NOMO-1 treated with dmso at 0.1 percent for 144 hours (cell line): ENCODE measurements around the gene CEP135.

Source experiments
- DNase-seq: peaks from one replicate; lab custom pipeline; 2025; ENCODE audit not compliant: unreplicated experiment; lab: John Stamatoyannopoulos, UW

CEP135 gene

DNA sequence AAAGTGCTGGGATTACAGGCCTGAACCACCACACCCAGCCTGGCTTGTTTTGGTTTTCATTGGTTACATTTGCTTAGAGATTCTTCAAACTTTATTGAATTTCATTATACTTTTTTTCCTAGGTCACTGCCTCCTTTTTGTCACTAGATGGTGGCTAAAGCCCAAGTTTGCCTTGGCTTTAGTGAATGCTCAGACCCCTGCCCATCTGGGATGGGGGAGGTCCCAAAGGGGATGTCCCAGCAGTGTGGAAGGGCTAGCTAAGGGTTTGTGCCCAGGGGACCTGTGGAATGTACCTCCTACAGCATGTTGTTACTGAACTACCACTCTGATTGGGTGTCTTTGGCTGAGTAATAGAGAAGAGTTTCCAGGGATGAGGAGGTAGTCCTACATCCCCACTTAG lies 58.4 kb downstream of the CEP135 start:
- DNase-seq, result no peak

DNA sequence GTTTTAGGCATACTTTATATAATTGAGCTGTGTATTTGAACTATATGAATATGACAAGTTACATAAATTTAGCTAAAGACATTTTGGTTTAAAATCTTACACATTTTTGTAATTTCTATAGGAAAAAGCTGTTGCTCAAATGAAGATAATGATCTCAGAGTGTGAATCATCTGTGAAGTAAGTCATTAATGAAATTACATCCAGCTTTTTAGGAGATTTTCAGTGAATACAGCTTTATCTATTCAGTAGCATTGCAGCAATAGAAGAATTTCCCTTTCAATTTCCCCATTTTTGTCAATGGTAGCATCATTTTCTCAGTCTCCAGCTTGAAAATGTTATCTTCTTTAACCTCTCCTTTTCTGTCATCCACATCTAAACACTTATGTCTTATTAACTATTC lies 59.5 kb downstream of the CEP135 start:
- no peak for DNase-seq

DNA sequence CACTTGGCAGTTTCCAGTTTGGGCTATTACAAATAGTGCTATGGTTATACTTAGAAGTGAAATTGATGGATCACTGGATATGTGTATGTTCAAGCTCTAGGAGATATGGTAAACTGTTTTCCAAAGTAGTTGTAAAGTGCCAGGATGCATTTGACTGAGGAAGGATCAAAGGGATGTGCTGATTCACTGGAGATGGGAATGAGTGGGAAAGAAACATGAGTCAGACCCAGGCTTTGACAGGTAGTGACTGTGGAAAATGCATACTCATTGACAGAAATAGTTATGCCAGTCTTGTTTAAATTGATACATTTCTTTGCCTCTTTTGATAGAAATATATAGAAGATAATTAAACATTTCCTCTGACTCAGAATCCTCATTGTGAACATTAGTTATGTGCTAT lies 77.9 kb downstream of the CEP135 start:
- DNase-seq, result no peak

DNA sequence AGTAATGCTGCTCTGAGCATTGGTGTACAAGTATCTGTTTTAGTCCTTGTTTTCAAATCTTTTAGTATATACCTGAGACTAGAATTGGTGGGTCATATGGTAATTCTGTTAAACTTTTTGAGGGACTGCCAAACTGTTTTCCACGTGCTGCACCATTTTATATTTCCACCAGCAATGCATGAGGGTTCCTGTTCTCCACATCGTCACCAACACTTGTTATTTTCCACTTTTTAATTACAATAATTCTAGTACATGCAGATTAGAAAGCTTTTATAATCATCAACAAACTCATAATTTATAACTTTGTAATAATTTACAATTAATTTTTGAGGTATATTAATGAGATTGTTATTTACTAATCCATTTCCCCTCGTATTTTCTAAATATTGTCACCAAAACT lies 79.4 kb downstream of the CEP135 start:
- DNase-seq, result no peak

DNA sequence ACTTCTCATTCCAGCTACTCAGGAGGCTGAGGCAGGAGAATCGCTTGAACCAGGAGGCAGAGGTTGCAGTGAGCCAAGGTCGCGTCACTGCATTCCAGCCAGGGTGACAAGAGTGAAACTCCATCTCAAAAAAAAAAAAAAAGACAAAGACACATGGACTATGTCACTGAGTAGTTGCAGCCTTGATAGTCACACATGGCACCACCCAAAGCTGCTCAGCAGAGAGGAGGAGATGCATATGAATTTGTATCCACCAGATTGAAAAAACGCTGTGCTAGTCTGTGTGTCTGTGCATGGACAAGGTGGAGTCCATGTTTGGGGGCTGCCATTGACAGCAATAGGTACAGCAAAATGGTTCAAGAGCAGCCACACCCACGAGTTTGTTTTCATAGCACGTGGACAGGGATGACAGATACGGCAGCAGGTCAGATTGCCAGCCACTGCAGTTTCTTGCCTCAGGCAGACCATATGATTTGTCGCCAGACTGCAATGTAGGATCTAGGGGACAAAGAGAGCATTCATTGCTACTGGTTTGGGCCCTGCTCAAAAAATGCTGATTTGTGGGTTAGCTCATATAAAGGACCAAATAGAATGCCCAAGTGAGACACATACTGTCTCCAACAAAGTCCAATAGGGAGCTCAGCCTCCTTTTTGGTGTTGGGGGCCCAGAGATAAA lies 89.9 kb downstream of the CEP135 start:
- no peak for DNase-seq

DNA sequence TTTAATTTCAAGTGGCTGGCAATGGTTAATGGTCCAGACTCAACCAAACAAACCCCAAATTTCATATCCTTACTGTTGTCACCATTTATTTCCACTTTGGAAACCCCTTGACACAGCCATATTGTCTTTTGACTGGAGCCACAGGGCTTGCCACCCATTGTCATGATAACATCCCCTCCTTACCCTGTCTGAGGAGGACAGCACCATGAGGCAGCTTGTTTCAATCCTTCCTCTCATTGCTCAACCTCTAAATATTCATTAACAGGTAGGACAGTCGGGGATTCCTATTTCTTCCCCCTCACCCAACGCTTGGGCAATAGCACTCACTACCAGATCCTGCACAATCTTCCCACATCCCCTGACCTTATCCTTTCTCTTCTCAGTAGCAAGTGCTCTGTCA lies 92.1 kb downstream of the CEP135 start:
- no peak for DNase-seq

DNA sequence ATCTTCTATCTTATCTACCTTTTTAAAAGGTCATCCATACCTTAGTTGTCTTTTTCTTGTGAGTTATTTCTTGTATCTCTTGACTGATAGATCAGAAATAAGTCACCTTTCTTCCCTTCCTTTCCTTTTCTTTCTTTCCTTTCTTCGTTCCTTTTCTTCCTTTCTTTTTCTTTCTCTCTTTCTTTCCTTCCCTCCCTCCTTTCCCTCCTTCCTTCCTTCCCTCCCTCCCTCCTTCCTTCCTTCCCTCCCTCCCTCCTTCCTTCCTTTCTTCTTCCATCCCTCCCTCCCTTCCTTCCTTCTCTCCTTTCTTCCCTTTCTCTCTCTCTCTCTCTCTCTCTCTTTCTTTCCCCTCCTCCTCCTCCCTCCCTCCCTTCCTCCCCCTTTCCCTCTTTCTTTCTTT lies 93.5 kb downstream of the CEP135 start:
- no peak for DNase-seq

DNA sequence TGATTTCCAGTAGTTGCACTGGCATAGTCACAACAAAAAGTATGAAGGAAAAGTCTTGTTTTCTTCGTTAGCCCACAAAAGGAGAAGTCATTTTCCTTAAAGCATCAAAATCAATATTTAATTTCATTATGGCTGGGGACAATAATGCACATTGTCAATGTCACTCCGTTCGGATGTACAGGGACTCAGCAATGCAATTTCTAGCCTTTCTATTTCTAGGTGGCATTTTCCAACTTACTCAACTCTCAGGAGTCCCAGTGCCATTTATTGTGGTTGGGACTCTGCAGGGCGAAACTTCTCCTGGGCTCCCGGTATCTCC lies 99.6 kb downstream of the CEP135 start:
- DNase-seq, result no peak

DNA sequence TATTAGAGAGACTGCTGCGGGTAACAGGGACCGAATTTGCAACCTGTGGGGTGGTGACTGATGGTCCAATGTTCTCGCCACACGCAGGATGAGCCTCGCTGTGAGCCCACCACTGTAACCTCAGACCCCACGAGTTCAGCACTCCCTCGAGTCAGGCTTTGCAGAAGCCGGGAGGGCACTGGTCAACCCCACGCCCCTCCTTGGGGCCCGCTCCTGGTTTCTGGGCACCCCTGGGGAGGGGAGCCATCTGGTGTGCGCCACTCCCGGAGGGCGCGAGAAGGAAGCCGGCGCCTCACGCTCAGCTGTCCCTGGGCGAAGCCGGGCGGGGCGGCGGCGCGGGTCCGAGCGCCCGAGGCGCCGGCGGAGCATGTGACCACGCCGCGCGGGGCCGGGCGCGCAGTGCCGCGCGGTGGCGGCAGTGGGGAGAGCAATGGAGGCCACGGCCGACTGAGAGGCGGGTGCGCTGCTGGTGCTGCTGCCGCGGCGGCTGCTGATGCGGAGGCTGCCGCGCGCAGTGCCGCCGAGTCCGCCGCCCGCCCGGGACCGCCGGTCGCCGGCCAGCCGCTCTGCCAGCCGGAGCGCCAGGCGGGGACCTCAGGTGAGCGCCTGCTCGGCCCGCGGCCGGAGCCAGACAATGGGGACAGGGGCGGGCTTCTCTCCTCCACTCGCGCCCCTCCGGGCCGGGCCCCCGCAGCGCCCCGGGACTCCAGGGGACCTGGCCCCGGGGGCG lies 100.1 kb downstream of the CEP135 start:
- peak; percentile 42 for DNase-seq

DNA sequence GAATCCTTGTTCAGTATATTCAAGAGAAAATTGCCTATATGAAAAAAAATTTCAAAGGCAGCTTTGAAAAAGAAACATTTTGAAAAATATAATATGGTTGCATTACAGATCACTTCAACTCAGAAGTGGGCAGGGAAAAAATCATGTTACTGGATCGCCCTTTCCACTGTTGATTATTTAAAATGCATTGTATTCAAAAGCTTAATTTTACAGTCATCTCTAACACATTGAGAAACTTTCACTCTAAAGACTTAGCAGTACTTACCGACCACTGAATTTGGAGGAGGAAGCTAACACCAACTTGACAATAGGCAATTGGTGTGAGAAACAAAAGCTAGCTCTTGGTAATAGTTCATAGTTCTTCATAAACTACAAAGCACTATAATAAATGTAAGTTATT lies 101.9 kb downstream of the CEP135 start:
- no peak for DNase-seq

DNA sequence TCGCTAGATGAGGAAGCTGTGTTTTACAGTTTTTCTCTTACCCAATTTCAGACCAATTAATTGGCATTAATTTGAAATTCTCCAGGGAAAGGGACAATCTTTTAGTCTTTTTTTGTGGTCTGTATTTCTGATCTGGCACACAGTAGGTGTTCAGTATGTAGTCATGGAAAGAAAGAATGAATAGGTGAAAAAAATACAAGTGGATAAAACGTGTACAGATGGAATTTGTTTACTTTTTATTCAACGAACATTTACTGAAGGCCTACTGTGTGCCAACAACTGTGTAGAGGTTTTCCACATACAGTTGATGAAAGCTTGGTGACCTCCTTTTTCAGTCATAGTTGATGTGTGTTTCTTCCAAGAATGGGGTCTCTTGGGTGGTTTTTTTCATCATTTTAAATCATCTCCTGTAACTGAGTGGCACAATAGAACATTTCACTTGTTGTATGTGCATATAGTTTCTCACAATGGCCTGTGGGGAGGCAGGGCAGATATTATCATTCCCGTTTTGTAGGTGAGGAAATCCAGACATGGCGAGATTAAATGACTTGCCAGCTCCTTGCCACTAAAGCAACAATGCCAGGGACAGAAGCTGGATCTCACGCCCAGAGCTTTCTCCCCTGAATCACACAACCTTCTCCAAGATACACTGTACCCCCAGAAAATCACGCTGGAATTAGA lies 102.4 kb downstream of the CEP135 start:
- no peak for DNase-seq

DNA sequence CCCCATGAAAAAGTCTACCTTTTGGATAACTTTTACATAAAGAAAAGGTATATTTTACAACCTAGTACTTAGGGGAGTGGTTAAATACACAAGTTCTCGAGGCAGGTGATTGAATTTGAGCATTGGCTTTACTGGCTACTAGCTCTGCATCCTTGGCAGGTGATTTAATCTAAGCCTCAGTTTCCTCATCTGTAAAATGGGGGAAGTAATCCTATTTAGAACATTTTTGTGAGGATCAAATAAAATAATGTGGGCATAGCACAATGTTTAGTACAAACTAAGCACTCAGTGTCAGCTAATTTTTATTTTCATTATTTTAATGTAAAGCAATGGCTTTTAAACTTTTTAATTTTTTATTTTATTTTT lies 102.9 kb downstream of the CEP135 start:
- no peak for DNase-seq

DNA sequence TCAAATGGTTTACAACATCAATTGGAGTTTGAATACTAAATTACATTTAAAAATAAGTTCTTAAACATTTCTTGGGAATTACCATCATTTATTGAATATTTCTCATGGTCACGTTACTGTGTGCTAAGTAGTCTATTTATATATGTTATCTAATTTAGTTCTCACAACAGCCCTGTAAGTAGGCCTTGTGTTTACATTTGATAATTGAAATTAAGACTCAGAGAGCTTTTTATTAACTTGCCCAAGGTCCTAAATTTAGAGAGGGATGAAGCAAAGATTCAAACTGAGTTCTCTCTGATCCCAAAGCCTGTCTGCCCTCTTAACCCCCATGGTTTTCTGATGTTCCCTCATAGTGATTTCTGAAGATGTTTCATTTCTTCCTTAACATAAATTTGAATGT lies 103.7 kb downstream of the CEP135 start:
- DNase-seq, result no peak

DNA sequence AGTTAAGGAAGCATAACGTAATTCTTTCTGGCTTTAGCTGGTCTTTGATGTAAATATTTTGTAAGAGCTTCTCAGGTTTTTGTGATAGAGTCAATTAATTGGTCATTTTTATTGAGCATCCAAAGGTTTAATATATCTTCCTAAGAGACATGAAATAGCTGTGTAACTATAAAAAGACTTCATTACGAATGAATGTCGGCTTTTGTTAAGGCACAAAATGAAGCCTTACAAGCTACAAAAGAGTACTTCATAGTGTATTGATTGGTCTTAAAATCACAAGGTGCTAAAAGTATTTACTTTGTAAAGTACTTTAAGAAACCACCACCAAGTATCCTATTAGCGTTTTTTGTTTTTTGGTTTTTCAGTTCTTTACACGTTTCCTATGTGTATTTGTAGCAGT lies 104.2 kb downstream of the CEP135 start:
- no peak for DNase-seq

DNA sequence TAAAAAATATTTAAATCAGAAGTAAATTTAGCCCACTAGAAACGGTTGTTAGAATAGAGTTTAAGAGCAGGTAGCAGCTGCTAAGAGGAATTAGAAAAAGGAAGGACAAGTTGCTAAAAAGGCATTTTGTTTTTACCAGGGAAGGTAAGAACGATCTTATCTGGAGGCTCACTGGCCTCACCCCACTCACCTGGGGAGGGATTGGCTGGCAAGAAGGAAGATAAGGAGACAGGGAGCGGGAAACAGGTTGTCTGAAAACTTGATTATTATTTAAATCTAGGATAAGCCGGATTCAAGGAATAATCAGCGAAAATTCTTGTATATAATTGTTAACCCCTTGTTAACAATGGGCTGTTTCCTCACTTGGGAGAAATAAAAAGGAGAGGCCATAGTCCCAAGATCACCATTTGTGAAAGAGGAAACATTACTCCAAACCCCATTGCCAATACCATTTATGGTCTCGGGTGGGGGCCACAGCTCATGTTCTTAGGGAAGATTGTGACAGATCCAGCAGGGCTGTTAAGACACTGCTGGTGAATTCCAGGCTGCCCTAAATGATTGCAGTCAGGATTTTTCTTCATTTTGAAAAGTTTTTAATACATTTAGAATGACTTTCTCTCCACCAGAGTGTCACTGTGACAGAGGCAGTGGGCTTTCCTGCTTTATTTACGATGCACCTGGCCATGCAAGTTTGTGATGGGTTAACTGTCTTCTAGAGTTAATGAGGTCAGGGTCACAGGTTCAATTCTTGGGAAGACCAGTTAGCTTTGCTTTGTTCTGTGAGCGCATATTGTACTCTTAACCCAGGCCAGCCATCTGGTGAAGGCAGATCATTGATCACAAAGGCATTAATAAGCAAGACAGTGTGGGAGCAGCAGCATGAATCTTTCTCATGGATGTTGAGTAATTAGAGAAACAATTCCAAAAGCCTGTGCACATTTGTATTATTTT lies 106.6 kb downstream of the CEP135 start:
- DNase-seq, result no peak

DNA sequence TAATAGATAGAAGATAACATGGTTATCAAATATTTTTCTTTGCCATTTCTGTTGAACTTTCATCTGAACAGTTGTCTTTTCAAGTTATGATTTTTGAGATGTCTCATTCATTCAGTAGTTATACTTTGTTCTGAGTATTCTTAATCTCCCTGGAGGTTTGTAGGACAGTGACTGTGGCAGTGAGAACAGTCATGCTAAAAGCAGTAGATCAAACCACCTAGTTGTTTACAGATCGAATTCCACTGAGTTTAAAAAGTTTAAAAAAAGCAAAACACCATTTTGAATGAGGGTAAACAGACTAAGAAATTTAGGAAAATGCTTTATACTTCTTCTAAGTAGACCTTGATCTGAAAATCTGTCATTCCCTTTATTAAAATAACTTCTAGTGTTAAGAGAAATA lies 107.2 kb downstream of the CEP135 start:
- no peak for DNase-seq

DNA sequence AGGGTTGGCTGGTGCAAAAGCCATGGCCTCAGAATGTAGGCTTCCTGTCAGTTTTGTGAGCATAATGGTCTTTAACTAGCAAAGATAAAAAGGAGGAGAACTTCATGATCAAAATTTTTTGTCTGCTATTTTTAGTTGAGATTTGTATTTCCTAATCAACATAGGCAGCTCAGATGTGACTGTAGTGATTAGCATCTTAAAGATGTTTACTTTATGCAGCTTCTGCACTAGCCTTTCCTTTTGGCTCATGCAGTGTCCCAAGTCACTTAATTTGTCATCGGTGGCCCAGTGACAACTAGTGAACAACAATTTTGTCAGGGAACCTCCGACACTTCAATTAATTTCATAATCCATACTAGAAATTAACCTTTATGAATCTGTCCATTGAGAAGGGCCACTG lies 109.8 kb downstream of the CEP135 start:
- no peak for DNase-seq

DNA sequence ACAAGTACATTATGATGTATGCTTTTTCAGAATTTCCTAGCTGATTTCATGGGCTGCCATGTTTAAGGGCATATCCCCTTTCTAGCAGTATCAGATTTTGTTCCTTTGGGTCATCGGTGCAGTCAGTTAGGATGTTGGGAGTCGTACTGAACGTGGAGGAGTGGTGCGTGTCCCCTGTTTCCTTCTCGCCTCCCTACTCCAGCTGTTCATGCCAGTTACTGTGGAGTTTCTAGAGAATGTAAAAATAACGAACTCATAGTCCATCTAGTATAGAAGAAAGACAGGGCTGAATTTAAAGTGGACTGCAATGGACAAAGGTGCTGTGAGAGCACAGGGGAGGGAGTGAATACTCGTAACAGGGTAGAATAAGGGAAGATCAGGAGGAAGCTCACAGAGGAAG lies 111.3 kb downstream of the CEP135 start:
- no peak for DNase-seq

DNA sequence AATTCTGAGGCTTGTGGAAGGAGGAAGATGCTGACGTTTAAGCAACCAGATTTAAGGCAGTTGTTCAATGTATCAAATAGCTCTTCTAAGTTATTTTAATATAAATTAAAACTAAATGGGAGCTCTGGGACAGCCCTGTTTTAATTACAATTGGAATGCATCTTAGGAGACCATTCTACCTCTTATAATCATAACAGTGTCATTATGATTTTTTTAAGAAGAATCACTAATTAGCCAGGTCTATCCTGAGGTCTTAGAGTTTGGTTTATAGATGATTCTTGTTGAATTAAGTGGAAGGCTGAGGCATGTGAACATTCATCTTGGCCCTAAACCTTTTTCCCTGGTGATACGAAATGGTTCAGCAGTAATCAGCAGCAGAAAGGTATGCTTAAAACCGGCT lies 113.4 kb downstream of the CEP135 start:
- DNase-seq, result no peak

DNA sequence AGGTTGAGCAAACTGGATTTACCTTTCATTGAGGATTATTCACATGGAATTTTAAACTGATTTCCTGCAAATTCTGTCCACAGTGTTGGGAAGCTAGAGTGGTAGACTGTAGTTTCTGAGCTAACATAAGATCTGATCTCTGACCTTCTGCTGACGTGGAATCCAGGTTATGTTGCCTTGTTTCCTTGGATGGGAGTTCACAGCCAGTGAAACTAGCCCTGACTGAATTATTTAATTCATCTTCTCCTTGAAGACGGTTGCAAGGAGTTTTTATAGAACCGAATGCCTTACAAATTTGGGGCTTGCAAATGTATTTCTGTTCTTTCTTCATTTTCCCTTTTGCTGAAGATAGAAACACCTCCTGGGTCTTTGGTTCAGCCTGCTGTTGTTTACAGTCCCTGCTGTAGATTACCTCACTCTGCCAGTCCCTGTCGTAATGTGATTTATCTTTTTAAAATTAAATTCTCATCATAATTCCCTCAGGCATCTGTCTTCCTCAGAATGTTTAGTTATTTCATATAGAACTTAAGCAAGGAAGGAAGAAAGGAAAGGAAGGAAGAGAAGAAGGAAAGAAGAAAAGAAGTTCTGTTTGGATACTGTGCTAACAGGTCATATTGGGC lies 113.9 kb downstream of the CEP135 start:
- DNase-seq, result no peak

DNA sequence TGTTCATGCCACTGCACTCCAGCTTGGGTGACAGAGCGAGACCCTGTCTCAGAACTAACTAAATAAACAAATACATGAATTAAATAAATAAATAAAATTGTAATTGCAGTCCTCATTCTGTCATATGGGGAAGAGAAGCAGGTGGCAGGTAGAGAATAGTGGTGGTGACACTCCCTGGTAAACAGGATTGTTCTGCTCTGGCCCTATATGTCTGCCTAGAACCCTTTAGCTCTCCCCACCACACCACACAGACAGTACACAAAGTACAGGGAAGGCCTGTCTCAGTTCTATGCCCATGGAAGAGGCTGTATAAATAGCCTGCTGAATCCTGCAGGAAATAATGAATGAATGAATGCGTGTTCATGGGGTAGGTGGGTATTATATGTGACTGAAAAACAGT lies 117.7 kb downstream of the CEP135 start:
- no peak for DNase-seq
